Activated CD4-positive, alpha-beta T cell treated with anti-CD3 and anti-CD28 coated beads for 1 hour (primary cell): ENCODE data around the gene ANXA4.

Experiments
- DNase-seq: peaks from one replicate; pipeline ENCODE4 v3.0.0-alpha.2; 2020

The ANXA4 gene

DNA sequence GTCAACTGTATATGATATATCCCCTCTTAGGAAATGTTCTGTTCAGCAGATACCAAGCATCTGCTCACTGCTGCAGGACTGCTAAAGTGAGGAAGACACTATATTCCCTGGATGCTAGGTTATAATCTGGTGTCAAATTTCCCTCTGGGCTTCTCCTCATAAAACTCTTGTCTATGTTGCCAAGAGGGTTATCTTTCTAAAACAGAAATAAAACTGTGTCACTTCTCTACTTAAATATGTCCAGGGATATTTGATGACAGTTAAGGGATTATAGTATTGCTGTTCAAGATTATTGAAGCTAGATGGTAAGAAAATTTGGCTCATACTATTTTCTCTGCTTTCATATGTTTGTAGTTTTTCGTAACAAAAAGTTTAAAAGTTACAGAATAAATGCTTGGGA is 121.4 kb downstream of the ANXA4 start:
- DNase-seq, result no peak
